A549 (cell line): Measurements from ENCODE around the gene NAT16. TPM values are rescaled to one million over a fixed set of nuclear protein-coding genes. Genes with fewer than 3 reads are reported as not detected.
"Not testable (repeated sequence)": the region's sequence is repeated elsewhere in the genome, so short reads cannot be mapped to it uniquely, and the experiment has no call there.

Source experiments
- ATAC-seq, 2 experiments: fragments of 200-7000 bp in 1 of 2; fragments of >200 bp in 1 of 2; cut with Nextera tagmentation in 1 of 2; cut with Tn5 transposase in 1 of 2; 3 replicates each; pipeline versions ENCODE4 v1.8.0 to v1.9.1; 2018 to 2020; ENCODE audit warnings: mild to moderate bottlenecking in 1 of 2, moderate library complexity in 1 of 2
- CTCF ChIA-PET: fragments of 300-600 bp; sonication (Branson Sonifier 250); formaldehyde crosslinking; extraction: SDS; loops from one replicate; lab custom pipeline; 2021; ENCODE audit warnings: antibody characterized with exemption, inconsistent platforms; lab: Yijun Ruan, JAX
- POLR2A ChIA-PET: fragments of 350-600 bp; formaldehyde crosslinking; extraction: SDS; loops from one replicate; lab custom pipeline; 2021; ENCODE audit warnings: antibody characterized with exemption, inconsistent platforms; lab: Yijun Ruan, JAX
- DNase-seq, 2 experiments: peaks; one replicate each; pipeline versions ENCODE4 v3.0.0 to v3.0.0-alpha.2; 2011 to 2016; ENCODE audit warnings: low read depth in 1 of 2, low spot score in 1 of 2
- FAIRE-seq: peaks from 2 replicates; lab custom pipeline; 2011; peaks lifted over from hg19 to GRCh38; lab: Jason Lieb, UNC
- H3K27ac ChIP-seq, 2 experiments: fragments of >200 bp; sonication (Bioruptor Twin); formaldehyde crosslinking; 3 replicates each; pipeline ENCODE4 v1.5.1; 2016 to 2017
- H3K4me1 ChIP-seq: fragments of >200 bp; sonication (Bioruptor Twin); formaldehyde crosslinking; 3 replicates; pipeline ENCODE4 v1.6.1; 2016
- H3K4me2 ChIP-seq: fragments of >200 bp; sonication (Bioruptor Twin); formaldehyde crosslinking; 3 replicates; pipeline ENCODE4 v1.6.1; 2016
- H3K4me3 ChIP-seq: fragments of >200 bp; sonication (Bioruptor Twin); formaldehyde crosslinking; 3 replicates; pipeline ENCODE4 v1.5.1; 2016
- H3K9me3 ChIP-seq: fragments of >200 bp; sonication (Bioruptor Twin); formaldehyde crosslinking; 3 replicates; pipeline ENCODE4 v1.6.1; 2016
- ATOH8 ChIP-seq: fragments of 250-450 bp; sonication (Bioruptor Pico); IDR thresholded peaks from 2 replicates; pipeline ENCODE4 v1.5.0; 2020; ENCODE audit warnings: low read depth, mild to moderate bottlenecking, moderate library complexity
- BCL3 ChIP-seq: fragments of >200 bp; sonication (Bioruptor Twin); formaldehyde crosslinking; IDR thresholded peaks from 3 replicates; pipeline ENCODE4 v1.6.1; 2016
- BHLHE40 ChIP-seq: IDR thresholded peaks from 2 replicates; pipeline ENCODE4 v1.6.1; 2012; ENCODE audit warnings: low read depth, low read length, inconsistent platforms
- CEBPB ChIP-seq, 2 experiments: fragments of >200 bp in 1 of 2; sonication (Bioruptor Twin) in 1 of 2; formaldehyde crosslinking in 1 of 2; IDR thresholded peaks; 2 replicates each; pipeline ENCODE4 v1.6.1; 2012 to 2016
- CHD4 ChIP-seq: fragments of 200-600 bp; sonication (generic); IDR thresholded peaks from 2 replicates; pipeline ENCODE4 v1.6.1; 2016; ENCODE audit warnings: antibody characterized with exemption, mild to moderate bottlenecking, borderline replicate concordance
- CTCF ChIP-seq: fragments of >200 bp; sonication (Bioruptor Twin); formaldehyde crosslinking; IDR thresholded peaks from 3 replicates; pipeline ENCODE4 v1.5.1; 2016
- ELK1 ChIP-seq: fragments of 150-350 bp; IDR thresholded peaks from 2 replicates; pipeline ENCODE4 v1.6.1; 2014; ENCODE audit warnings: low read depth, mild to moderate bottlenecking, low read length
- ESRRA ChIP-seq: fragments of 150-350 bp; IDR thresholded peaks from 2 replicates; pipeline ENCODE4 v1.6.1; 2014; ENCODE audit warnings: mild to moderate bottlenecking, low read length, borderline replicate concordance
- GATA3 ChIP-seq: IDR thresholded peaks from 2 replicates; pipeline ENCODE4 v1.6.1; 2012; ENCODE audit warnings: borderline replicate concordance
- HOXB13 ChIP-seq: fragments of 250-450 bp; sonication (Bioruptor Pico); IDR thresholded peaks from 2 replicates; pipeline ENCODE4 v1.5.0; 2020; ENCODE audit warnings: low read depth, mild to moderate bottlenecking, moderate library complexity
- HOXB5 ChIP-seq: fragments of 250-450 bp; sonication (Bioruptor Pico); IDR thresholded peaks from 2 replicates; pipeline ENCODE4 v1.5.0; 2020; ENCODE audit warnings: mild to moderate bottlenecking, moderate library complexity
- JUN ChIP-seq, 2 experiments: fragments of >200 bp; sonication (Bioruptor Twin); formaldehyde crosslinking; IDR thresholded peaks; 2 replicates in 1 of 2; 3 replicates in 1 of 2; pipeline ENCODE4 v1.6.1; 2016 to 2017
- JUNB ChIP-seq: fragments of >200 bp; sonication (Bioruptor Twin); formaldehyde crosslinking; IDR thresholded peaks from 2 replicates; pipeline ENCODE4 v1.6.1; 2016
- MYC ChIP-seq: IDR thresholded peaks from 2 replicates; pipeline ENCODE4 v1.6.1; 2012; ENCODE audit warnings: mild to moderate bottlenecking, inconsistent platforms, low read length, improper control_type of control experiment, borderline replicate concordance
- NFE2L2 ChIP-seq: fragments of 150-350 bp; conservative IDR thresholded peaks from 2 replicates; pipeline ENCODE4 v1.6.1; 2014; ENCODE audit warnings: low read length
- NR3C1 ChIP-seq: fragments of >200 bp; sonication (Bioruptor Twin); formaldehyde crosslinking; IDR thresholded peaks from 3 replicates; pipeline ENCODE4 v1.6.1; 2017
- RAD21 ChIP-seq, 2 experiments: fragments of >200 bp in 1 of 2; sonication (Bioruptor Twin) in 1 of 2; formaldehyde crosslinking in 1 of 2; IDR thresholded peaks in 1 of 2; conservative IDR thresholded peaks in 1 of 2; 2 replicates in 1 of 2; 3 replicates in 1 of 2; pipeline ENCODE4 v1.6.1; 2012 to 2018; ENCODE audit warnings: inconsistent platforms in 1 of 2
- SREBF2 ChIP-seq: fragments of 450-650 bp; IDR thresholded peaks from 2 replicates; pipeline ENCODE4 v1.6.1; 2014; ENCODE audit warnings: mild to moderate bottlenecking, moderate library complexity
- TFCP2L1 ChIP-seq: fragments of 250-450 bp; sonication (Bioruptor Pico); IDR thresholded peaks from 2 replicates; pipeline ENCODE4 v1.5.0; 2021; ENCODE audit warnings: mild to moderate bottlenecking
- USF2 ChIP-seq: fragments of 450-650 bp; IDR thresholded peaks from 2 replicates; pipeline ENCODE4 v1.6.1; 2014; ENCODE audit warnings: antibody characterized with exemption
- ZC3H11A ChIP-seq: fragments of 450-650 bp; IDR thresholded peaks from 2 replicates; pipeline ENCODE4 v1.6.1; 2014; ENCODE audit warnings: antibody characterized with exemption, mild to moderate bottlenecking
- ZFP36 ChIP-seq: fragments of 450-650 bp; IDR thresholded peaks from 2 replicates; pipeline ENCODE4 v1.6.1; 2014; ENCODE audit warnings: borderline replicate concordance; ENCODE audit not compliant: partially characterized antibody
- ZNF302 ChIP-seq: fragments of 250-450 bp; sonication (Bioruptor Pico); IDR thresholded peaks from 2 replicates; pipeline ENCODE4 v1.9.0; 2021; ENCODE audit warnings: inconsistent platforms, mild to moderate bottlenecking, moderate library complexity
- WGBS: methylation state at CpG from one replicate; pipeline ENCODE4 v1.1.6; 2017; ENCODE audit errors: missing lambda C conversion rate; 5-methylcytosine and 5-hydroxymethylcytosine counted together
- polyA plus RNA-seq, 4 experiments: library from polyadenylated mRNA; depleted of rRNA in 3 of 4; stranded (reverse); fragments of >200 nt; fragmentation: RNase III in 1 of 4; extraction: RNeasy Plus Mini Kit Qiagen cat#74134 plus additional on column Dnase treatment in 1 of 4; gene quantifications; 2 replicates in 3 of 4; 3 replicates in 1 of 4; pipeline ENCODE4 v1.2.3, GENCODE V29; 2011 to 2017

Gene NAT16
- polyA plus RNA-seq, 2 of the 4 experiments (the other 2 are of a cell fraction) = 0.05 to 0.12 TPM

GRCh38 chr7:101200862-101201599, 20.9 kb upstream of the NAT16 start, which contains the start of gene MOGAT3:
TSS of gene MOGAT3 (minus strand) at chr7:101201036. CDS start at chr7:101200854, 182 bp downstream.
- DNase-seq = no peak
- peaks cover 10% of the 10 kb centered on the region for H3K4me1 ChIP-seq
- H3K4me3 ChIP-seq = no peak within 1 kb of the TSS
- TF ChIP-seq HOXB5 (CRISPR knock-in tag) (no peak), SREBF2 (no peak), NR3C1 (no peak), TFCP2L1 (no peak), BHLHE40 (no peak), RAD21 (conservative IDR thresholded peaks at IDR 0.05 in 1 of 2, IDR thresholded peaks at IDR 0.05 in 1 of 2) (no peak), BCL3 (no peak), NFE2L2 (no peak), ATOH8 (CRISPR knock-in tag) (no peak), JUN (IDR thresholded peaks at IDR 0.05) (no peak), HOXB13 (CRISPR knock-in tag) (no peak), USF2 (no peak), GATA3 (no peak), ESRRA (no peak), ZNF302 (CRISPR knock-in tag) (no peak), CHD4 (no peak)
- 67% methylated on average over 21 of the region's 21 CpGs for whole genome bisulfite sequencing
- ChIA-PET CTCF (interaction anchor here (0.7 to 10.4 kb wide), 7 partner anchors 7 to 57 kb away, joined by 3 to 93 read pairs (median 3); partner anchors contain the start of gene PLOD3), POLR2A (interaction anchor here (0.9 kb wide), 1 partner anchor 16 kb away, joined by 3 read pairs; the partner anchor contains the start of gene PLOD3)
- ATAC-seq = peak; percentile 19 to 42; a peak in 3 of 6 replicates
- FAIRE-seq = no peak
- H3K27ac ChIP-seq = peak within 1 kb of the TSS in 1 of 2 experiments; percentile 59; a peak in 2 of 6 replicates
- peak within 1 kb of the TSS; percentile 46 for H3K4me2 ChIP-seq
- H3K9me3 ChIP-seq = no peaks in the 10 kb centered on the region

- ATAC-seq = peak; percentile 28 to 55; a peak in 5 of 6 replicates
- WGBS = 40% methylated on average over 1 of the region's 2 CpGs
- TF ChIP-seq HOXB13 (CRISPR knock-in tag) (no peak), CTCF (no peak), JUN (IDR thresholded peaks at IDR 0.05) (no peak), SREBF2 (no peak), JUNB (no peak), ZFP36 (no peak), MYC (no peak), CEBPB (IDR thresholded peaks at IDR 0.05) (no peak), ELK1 (no peak), ZC3H11A (no peak), TFCP2L1 (no peak)
- Histone ChIP-seq H3K4me1 (peaks cover 10% of the 10 kb centered on the region), H3K27ac (peak overlapping the region in 1 of 2 experiments; percentile 59; a peak in 2 of 6 replicates), H3K4me2 (peak overlapping the region; percentile 46; the same call in 2 of the 3 replicates), H3K9me3 (no peaks in the 10 kb centered on the region), H3K4me3 (no peak overlapping the region)
- POLR2A ChIA-PET = interaction anchor here (0.9 kb wide), 1 partner anchor 17 kb away, joined by 3 read pairs; the partner anchor contains the start of gene PLOD3
- CTCF ChIA-PET = interaction anchor here (0.6 to 10.4 kb wide), 8 partner anchors 7 to 90 kb away, joined by 3 to 93 read pairs (median 3); partner anchors contain the start of gene PLOD3
- FAIRE-seq = no peak
- no peak for DNase-seq
Measured at GRCh38 chr7:101200504-101200861, 20.4 kb upstream of the NAT16 start.

- H3K27ac ChIP-seq, H3K4me2 ChIP-seq, POLR2A ChIA-PET, H3K9me3 ChIP-seq, H3K4me3 ChIP-seq, FAIRE-seq, DNase-seq, ATAC-seq: not testable (repeated sequence)
- WGBS = 83% methylated on average over 9 of the region's 10 CpGs
- CTCF ChIA-PET = interaction anchor here (0.6 to 10.4 kb wide), 5 partner anchors 6 to 65 kb away, joined by 3 to 93 read pairs (median 6); partner anchors contain the start of gene PLOD3
- peaks cover 10% of the 10 kb centered on the region for H3K4me1 ChIP-seq
Measured at GRCh38 chr7:101199522-101199921, 19.4 kb upstream of the NAT16 start.
